Glomerular endothelial cell (primary cell): ENCODE data around the gene ZNF792. TPM values are rescaled to one million over a fixed set of nuclear protein-coding genes. Genes with fewer than 3 reads are reported as not detected.
"Not testable (repeated sequence)": the region's sequence is repeated elsewhere in the genome, so short reads cannot be mapped to it uniquely, and the experiment has no call there.

Experiments used
- DNase-seq: peaks from one replicate; pipeline ENCODE4 v3.0.0-alpha.2; 2011; ENCODE audit warnings: low read depth, low spot score; ENCODE audit errors: extremely low read depth
- total RNA-seq: library from RNA; depleted of rRNA; stranded (reverse); fragments of >200 nt; gene quantifications from 2 replicates; pipeline ENCODE4 v1.2.3, GENCODE V29; 2015

ZNF792 gene
- total RNA-seq, 1 donor from 2014 or later, result 30.8 TPM

- DNase-seq, result no peak
Measured at GRCh38 chr19:34932494-34932893, 31.5 kb downstream of the ZNF792 start.

GRCh38 chr19:34926685-34927375 is 37.2 kb downstream of the ZNF792 start, which contains the start of gene ZNF30:
Gene ZNF30, plus strand, starts transcription at chr19:34926903. Its CDS starts 3,045 bp downstream, at chr19:34929948.
- peak; percentile 56 for DNase-seq

- no peak for DNase-seq
Measured at GRCh38 chr19:34926361-34926684, 37.7 kb downstream of the ZNF792 start.

- DNase-seq, result no peak
Measured at GRCh38 chr19:34925278-34925855, 38.7 kb downstream of the ZNF792 start.

GRCh38 chr19:34920090-34920786 is 43.8 kb downstream of the ZNF792 start:
- not testable (repeated sequence) for DNase-seq

- no peak for DNase-seq
Measured at GRCh38 chr19:34918190-34918589, 45.8 kb downstream of the ZNF792 start.

- DNase-seq, result not testable (repeated sequence)
Measured at GRCh38 chr19:34917144-34917543, 46.9 kb downstream of the ZNF792 start.

GRCh38 chr19:34910770-34911169 is 53.3 kb downstream of the ZNF792 start:
- DNase-seq, result no peak

Other genes with a start within 250 kb of the ZNF792 start
- gene ZNF181, start 230.0 kb downstream of the ZNF792 start, total RNA-seq, result 5.1 and 15.6 TPM in 2 replicates
- gene ZNF599, start 191.0 kb downstream of the ZNF792 start, total RNA-seq, result 7.9 and 9.3 TPM in 2 replicates
- 2.2 and 3.8 TPM in 2 replicates for gene ZNF30, start 37.3 kb downstream of the ZNF792 start, total RNA-seq
- gene GRAMD1A, start 36.1 kb upstream of the ZNF792 start, total RNA-seq, result 61.2 and 127 TPM in 2 replicates
- gene SCN1B, start 66.2 kb upstream of the ZNF792 start, total RNA-seq, result 4.7 and 21.2 TPM in 2 replicates
- not detected in 2 replicates for gene HPN, start 77.5 kb upstream of the ZNF792 start, total RNA-seq
- gene FXYD3, start 151.6 kb upstream of the ZNF792 start, total RNA-seq, result not detected in 2 replicates
- not detected in 2 replicates for gene LGI4, start 170.8 kb upstream of the ZNF792 start, total RNA-seq
- not detected in 2 replicates for gene FXYD1, start 174.6 kb upstream of the ZNF792 start, total RNA-seq
- not detected in 2 replicates for gene FXYD7, start 179.0 kb upstream of the ZNF792 start, total RNA-seq
- 105 and 166 TPM in 2 replicates for gene FXYD5, start 190.5 kb upstream of the ZNF792 start, total RNA-seq